GM12801 (cell line): ENCODE measurements around the gene CADM3.

ENCODE experiments used
- CTCF ChIP-seq: IDR thresholded peaks from one replicate; pipeline ENCODE4 v1.5.1; 2011; ENCODE audit warnings: control low read depth; ENCODE audit not compliant: insufficient read length; ENCODE audit errors: extremely low read depth

CADM3 gene

GRCh38 chr1:159163614-159164228 is 7.7 kb upstream of the CADM3 start:
- TF ChIP-seq CTCF: no peak

DNA sequence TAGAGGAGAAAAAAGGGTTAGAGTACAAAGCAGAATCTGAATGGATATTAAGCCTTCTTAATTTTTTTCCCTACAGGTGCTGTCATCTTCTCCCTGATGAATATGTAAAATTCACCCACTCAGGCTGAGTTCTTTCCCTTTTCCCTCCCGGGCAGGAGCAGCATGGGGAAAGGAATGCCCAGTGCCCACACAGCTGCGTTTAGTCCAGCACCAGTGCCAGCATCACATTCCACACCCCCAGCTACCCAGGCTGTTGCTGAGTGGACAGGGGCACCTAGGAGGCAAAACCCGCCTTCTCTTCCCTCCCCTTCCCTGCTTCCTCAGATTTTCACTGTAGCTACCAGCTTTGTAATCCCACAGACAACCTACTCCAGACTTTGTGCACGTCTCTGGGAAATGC is 3.4 kb upstream of the CADM3 start:
- TF ChIP-seq CTCF: no peak

DNA sequence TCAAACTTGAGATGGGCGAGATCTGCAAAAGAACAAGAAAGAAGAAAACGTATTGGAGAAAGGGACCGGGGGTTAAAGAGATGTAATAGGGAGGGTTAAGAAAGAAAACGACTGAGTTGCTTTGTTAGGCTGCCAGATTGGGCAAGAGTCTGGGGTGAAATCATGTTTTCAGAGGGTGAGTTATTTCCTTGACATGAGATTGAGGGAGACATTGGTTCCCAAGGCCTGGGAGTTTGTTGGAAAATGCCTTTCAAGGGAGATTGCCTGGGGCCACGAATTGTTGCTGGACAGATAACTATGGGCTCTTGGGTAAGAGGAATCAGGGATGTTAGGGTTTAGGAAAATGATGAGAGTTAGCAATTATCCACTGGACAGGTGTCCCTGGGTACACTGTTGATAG is 776 bp upstream of the CADM3 start:
- no peak for TF ChIP-seq CTCF

- TF ChIP-seq CTCF: no peak
Observed at GRCh38 chr1:159171688-159172501, 480 bp downstream of the CADM3 start.

DNA sequence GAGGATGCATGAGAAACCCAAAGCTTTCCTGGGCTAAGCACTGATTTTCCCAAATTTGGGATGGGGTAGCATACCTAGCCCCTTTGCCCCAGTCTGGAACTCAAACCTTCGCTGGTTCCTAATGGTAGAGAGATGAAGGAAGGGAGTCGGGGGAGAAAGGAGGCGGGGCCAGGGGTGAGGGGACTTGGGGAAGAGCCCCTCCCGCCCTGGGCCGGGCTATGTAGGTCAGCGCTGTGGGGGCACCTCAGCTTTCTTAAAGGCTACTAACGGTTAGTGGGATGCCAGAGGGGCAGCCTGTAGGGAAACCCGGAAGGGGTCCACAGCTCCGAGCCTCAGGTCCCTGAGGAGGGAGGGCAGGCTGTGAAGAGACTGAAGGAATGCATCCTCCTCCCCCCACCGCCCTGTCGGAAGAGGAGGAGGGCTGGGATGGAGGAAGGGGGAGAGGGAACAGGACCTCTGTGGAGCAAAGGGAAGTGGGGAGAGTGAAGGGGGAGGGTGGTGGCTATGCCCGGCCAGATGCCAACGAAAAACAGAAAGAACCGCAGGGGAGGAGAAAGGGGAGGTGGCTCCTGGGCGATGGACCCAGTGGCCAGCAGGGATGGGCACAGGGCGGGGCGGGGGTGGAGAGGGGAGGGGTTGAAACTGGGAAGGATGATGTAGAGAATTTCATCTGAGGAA is 1.3 kb downstream of the CADM3 start:
- no peak for TF ChIP-seq CTCF

GRCh38 chr1:159173320-159173719 is 1.9 kb downstream of the CADM3 start:
- TF ChIP-seq CTCF: no peak

DNA sequence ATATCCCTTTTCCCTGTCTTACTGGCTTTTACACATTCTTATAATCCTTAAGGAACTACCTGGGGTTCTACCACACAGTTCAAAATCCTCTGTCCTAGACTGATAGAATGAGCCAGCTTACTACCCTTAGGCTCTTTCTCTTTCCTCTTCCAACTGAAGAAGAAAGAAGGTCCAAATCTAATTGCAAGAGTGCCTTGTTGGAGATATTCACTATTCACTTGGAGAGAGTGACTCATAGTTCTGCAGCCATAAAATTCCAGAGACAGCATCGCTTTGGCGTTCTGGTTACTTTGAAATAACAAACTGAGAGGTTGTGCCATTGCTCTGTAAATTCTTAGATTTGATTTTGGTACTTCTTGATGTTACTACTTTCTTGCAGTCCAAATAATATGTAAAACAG is 4.2 kb downstream of the CADM3 start:
- TF ChIP-seq CTCF: no peak
